ENCODE measurements around the gene PCDH15.
"Not testable (repeated sequence)": the region's sequence is repeated elsewhere in the genome, so short reads cannot be mapped to it uniquely, and the experiment has no call there.

The PCDH15 gene

DNA sequence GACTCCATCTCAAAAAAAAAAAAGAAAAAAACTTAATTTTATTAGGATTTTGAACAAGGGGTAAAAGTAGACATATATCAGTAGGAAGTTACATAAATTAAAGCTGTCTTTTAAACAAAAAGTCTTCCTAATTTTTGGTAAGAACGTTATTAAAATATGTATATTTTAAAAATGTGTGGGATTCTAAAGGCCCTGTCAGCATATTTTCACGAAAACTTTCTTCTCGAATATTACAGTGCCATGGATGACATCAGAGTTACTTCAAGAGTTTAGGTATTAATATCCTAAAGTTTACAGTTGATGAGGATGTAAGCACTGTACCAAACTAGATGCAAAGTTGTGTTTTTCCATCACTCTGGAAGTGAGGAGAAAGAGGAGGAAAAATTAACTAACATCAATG lies 820.8 kb downstream of the PCDH15 start:
- DNase-seq (ENCODE audit: low spot score) = no peak

- no peak for DNase-seq (ENCODE audit: low spot score)
Observed at GRCh38 chr10:53978301-53978700, 822.7 kb downstream of the PCDH15 start.

DNA sequence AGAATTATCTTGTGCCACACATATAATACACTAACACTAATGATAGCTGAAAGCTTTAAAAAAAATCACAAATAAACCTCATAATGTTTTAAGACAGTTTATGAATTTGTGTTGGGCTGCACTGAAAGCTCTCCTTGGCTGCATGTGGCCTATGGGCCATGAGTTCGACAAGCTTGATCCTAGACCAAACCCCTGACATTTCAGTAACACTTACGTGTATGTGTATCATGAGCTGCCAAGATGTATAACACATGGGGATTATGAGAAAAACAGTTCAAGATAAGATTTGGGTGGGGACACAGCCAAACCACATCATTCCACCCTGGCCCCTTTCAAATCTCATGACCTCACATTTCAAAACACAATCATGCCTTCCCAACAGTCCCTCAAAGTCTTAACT lies 823.8 kb downstream of the PCDH15 start:
- DNase-seq (ENCODE audit: low spot score) = no peak

- no peak for DNase-seq (ENCODE audit: low spot score)
Observed at GRCh38 chr10:53957401-53957800, 843.6 kb downstream of the PCDH15 start.

GRCh38 chr10:53955091-53955490 lies 845.9 kb downstream of the PCDH15 start:
- no peak for DNase-seq (ENCODE audit: low spot score)

DNA sequence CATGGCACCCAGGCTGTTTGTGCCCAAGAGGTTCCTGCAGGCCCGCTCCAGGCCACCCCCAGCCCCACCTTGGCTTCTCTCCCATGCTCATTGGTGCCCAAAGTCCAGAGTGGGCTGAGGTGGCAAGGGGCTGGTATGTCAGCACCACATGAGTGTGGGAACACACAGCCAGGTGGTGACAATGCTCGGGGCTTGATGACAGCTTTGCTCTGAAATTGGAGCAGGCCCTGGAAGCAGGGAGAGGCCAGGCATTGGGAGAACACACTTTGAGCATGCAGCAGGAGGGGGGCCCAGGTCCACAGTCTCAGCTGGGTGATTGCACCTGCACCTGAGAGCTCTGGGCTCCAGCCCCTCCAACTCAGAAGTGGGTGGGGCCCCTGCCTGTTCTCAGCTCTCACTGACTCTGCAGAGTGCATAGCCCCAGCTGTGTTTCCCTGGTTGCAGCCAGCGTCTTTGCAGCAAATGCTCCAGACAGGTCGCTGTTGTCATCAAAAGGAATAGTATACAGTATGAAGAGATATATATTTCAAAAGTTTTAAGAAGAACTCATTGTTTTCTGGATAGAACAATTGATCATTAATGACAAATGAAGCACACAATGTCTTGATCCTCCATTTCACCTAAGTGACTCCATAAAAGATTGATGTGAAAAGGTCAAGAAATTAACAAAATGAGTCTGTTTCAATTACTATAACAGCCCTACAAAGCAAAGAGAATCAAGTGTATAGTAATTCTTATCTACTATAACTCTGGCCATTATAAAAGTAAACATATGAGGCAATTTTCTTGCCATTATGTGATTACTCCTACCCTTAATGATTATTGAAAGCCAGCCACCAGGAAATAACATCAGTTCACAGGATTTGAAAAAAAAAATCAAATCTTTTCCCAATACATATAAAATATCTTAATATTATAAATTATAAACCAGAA lies 848.1 kb downstream of the PCDH15 start:
- no peak for DNase-seq (ENCODE audit: low spot score)

GRCh38 chr10:53939654-53940053 lies 861.4 kb downstream of the PCDH15 start:
- no peak for DNase-seq (ENCODE audit: low spot score)

DNA sequence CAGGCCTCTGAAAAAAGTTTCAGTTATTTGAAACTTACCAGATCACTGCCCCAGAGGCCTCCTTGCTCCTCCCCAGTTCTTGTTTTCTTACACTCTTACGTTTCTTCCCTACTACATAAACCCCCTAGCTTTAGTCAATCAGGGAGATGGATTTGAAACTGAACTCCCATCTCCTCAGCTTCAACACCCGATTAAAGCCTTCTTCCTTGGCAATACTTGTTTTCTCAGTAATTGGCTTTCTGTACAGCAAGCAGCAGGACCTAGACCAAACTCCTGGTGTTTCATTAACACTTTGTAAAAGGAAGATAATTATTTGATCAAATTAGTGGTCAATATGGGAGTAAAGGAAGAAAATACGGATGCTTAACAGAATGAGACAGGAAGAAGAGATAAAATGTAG lies 870.4 kb downstream of the PCDH15 start:
- DNase-seq (ENCODE audit: low spot score) = no peak

DNA sequence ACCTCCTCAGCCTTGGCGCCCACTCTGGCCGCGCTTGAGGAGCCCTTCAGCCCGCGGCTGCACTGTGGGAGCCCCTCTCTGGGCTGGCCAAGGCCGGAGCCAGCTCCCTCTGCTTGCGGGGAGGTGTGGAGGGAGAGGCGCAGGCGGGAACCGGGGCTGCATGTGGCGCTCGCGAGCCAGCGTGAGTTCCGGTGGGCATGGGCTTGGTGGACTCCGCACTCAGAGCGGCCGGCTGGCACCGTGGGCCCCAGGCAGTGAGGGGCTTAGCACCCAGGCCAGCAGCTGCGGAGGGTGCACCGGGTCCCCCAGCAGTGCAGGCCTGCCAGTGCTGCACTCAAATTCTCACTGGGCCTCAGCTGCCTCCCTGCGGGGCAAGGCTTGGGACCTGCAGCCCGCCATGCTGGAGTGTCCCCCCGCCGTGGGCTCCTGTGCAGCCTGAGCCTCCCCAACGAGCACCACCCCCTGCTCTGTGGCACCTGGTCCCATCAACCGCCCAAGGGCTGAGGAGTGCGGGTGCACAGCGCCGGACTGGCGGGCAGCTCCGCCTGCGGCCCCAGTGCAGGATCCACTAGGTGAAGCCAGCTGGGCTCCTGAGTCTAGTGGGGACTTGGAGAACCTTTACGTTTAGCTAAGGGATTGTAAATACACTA lies 876.9 kb downstream of the PCDH15 start:
- not testable (repeated sequence) for DNase-seq (ENCODE audit: low spot score)

DNA sequence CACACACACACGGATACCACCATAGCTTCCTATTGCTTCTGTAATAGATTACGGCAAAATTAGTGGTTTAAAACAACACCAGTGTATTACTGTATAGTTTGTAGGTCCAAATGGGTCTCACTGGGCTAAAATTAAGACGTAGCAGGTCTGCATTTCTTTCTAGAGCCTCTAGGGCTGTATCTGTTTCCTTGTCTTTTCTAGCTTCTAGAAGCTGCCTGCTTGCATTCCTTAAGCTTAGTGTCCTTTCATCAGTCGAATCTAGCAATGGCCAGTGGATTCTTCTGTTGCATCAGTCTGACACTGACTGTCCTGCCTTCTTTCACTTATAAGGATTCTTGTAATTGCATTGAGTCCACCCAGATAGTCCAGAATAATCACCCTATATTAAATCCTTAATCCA lies 882.3 kb downstream of the PCDH15 start:
- no peak for DNase-seq (ENCODE audit: low spot score)

GRCh38 chr10:53909791-53910190 lies 891.2 kb downstream of the PCDH15 start:
- no peak for DNase-seq (ENCODE audit: low spot score)

DNA sequence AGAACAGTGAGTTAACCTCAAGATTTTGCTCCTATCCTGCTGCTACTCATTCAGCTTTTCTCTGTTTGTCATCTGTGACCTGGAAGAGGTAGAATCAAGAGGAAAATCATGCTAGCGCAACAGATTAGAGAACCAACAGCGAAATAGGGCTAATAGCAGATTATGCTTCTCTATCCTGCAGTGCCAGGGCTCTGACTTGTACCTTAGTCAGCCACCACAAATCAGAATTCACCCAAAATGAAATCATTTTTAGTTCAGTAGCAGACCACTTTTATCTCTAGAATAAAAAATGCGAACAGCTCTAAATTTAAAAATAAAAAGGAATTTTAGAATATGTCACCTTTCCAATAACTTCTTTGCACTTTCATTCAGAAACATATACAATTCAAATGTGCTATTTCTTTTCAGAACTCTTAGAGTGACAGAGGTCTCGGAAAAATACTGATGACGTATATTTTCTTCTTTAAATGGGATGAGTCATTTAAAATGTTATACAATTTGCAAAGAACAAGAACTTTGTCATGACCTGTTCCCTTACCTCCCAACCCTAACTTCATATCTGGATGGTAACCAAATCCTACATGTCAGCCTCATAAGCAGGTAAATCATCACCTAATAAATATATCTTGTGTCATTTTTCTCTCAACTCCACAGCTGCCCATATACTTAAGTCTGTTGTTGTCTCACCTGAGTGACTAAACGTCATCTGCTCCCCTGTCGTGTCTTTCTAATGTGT lies 896.4 kb downstream of the PCDH15 start:
- DNase-seq (ENCODE audit: low spot score) = no peak

DNA sequence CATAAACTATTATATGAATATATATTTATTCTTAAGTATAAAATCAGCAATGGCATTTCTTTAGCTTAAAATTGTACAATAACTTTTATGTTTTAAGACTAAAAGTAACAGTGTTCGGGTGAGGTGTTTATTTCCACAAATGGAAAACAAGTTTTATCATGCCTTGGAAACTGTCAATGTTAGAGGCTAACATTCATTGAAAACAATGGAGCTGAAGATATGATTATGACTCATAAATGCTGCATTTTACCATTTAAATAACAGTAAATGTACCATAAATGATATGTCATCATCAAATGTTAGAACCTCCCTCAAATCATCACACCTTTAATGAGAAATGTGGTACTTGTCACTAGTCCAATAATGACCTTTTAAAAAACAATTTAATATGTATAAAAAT lies 897.3 kb downstream of the PCDH15 start:
- DNase-seq (ENCODE audit: low spot score) = no peak

DNA sequence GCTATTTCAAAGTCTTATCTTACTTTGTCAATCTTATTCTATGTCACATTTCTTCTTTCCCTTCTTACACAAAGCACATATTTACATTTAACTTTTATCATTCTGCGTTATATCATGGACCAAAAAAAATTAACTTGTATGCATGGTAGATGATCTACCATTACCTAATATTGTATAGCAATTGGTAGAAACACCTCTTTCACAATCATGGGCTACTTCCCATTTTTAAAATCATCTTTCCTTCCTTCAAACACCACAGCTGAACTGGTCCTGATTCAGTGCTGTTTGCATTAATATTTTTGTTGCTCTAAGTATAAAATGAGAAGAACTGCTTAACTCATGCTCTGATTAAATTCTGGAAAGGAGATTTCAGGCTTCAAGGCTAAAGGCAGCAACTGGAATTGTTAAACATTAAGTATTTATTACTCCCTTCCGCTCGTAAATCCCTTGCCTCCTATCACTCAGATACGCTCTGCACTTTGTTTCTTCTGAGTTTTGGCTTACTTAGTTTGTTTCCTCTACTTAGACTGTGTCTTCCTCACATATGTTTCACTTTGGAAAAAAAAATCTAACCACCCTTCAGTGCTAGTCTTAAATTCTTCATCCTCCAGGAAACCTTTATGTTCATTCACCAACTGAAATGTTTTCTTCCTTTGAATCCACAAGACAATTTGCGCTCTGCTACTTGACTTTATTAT lies 901.4 kb downstream of the PCDH15 start:
- DNase-seq (ENCODE audit: low spot score) = no peak

DNA sequence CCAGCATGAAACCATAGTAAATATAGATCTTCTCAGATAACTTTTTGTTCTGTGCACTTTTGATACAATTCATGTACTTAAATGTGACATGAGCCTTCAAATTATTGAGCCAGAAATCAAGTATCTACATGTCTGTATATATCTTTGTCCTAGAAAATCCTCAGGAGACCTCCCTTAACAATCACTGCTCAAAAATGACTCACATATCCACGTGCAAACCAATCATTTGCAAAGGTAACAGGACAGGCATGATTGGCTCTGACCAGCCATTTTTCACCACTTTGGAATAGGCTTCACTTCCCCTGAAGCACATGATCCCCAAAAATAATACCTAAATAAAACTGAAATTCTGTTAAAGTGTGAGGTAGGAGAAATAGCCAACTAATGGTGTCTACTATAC lies 902.5 kb downstream of the PCDH15 start:
- DNase-seq (ENCODE audit: low spot score) = no peak

- DNase-seq (ENCODE audit: low spot score) = no peak
Observed at GRCh38 chr10:53894145-53894544, 906.9 kb downstream of the PCDH15 start.

- DNase-seq (ENCODE audit: low spot score) = no peak
Observed at GRCh38 chr10:53893061-53893460, 908.0 kb downstream of the PCDH15 start.

- DNase-seq (ENCODE audit: low spot score) = no peak
Observed at GRCh38 chr10:53886325-53887300, 914.4 kb downstream of the PCDH15 start.

- DNase-seq (ENCODE audit: low spot score) = no peak
Observed at GRCh38 chr10:53864846-53865245, 936.2 kb downstream of the PCDH15 start.

DNA sequence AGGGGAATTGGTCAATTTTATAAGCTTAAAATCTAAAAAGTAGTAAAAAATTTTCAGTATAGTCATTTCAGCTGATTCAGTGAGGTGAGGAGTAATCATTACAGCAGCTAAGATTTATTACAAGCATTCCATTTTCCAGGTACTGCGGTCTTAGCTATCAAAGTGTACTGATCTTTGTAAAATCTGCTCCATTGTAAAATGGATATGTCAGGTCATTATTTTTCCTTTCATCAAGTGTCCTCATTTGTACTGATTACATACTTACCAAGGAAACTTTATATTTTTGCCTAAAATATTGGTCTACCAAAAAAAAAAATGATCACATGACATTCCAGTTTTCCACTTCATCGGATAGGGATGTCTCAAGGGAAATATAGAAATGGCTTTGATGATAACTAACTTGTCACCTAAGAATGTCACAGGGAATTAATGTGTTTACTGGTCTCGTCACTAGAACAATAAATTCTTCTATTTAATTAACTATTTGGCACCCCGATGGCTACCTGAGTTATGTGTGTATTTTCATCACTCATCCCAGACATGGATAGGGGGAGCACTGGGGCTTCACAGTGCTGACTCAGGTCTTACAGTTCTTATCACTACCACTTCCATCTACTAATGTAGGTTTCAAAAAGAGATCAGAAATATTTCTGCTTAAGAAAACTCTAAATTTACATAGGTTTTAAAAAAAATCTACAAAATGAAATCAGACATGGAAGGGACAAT lies 948.4 kb downstream of the PCDH15 start:
- DNase-seq (ENCODE audit: low spot score) = no peak
